HCT116 (cell line): ENCODE measurements around the gene MYO7A. TPM values are rescaled to one million over a fixed set of nuclear protein-coding genes. Genes with fewer than 3 reads are reported as not detected.

Source experiments
- ATAC-seq: fragments of 200-7000 bp; cut with Tn5 transposase; 2 replicates; pipeline ENCODE4 v1.9.1; 2020; ENCODE audit warnings: mild to moderate bottlenecking, moderate library complexity
- BruUV-seq: library from RNA; stranded (reverse); fragments of 400-500 nt; replicated peaks from 2 replicates; lab custom pipeline; 2021; lab: Mats Ljungman, UMichigan
- CTCF ChIA-PET: fragments of 300-600 bp; sonication (Branson Sonifier 250); formaldehyde crosslinking; loops from one replicate; lab custom pipeline; 2021; ENCODE audit warnings: antibody characterized with exemption; lab: Charles Lee
- POLR2A ChIA-PET: fragments of 300-600, 350-600 bp; sonication (Branson Sonifier 250); formaldehyde crosslinking; loops from one replicate; lab custom pipeline; 2021; ENCODE audit warnings: antibody characterized with exemption; lab: Charles Lee
- RAD21 ChIA-PET, 2 experiments: fragments of 300-600 bp; sonication (Branson Sonifier 250); formaldehyde crosslinking; loops; one replicate each; lab custom pipeline; 2023; ENCODE audit warnings: low total read pairs in 2 of 2; ENCODE audit not compliant: uncharacterized antibody in 2 of 2, unreplicated experiment in 2 of 2, low non-redundant PET in 1 of 2; lab: Charles Lee
- DNase-seq: peaks from one replicate; pipeline ENCODE4 v3.0.0-alpha.2; 2010; ENCODE audit warnings: low read depth, low spot score
- H2AFZ ChIP-seq: fragments of 200-600 bp; shearing (Covaris generic), sonication (generic); 2 replicates; pipeline ENCODE4 v1.6.1; 2017; ENCODE audit warnings: low read depth, mixed run types, mixed read lengths, antibody characterized with exemption, low read length; ENCODE audit not compliant: poor library complexity, severe bottlenecking
- H3K27ac ChIP-seq: 2 replicates; pipeline ENCODE4 v1.5.1; 2012; ENCODE audit warnings: low read depth, low read length
- H3K27me3 ChIP-seq: fragments of 200-600 bp; sonication (generic); 2 replicates; pipeline ENCODE4 v1.6.1; 2016; ENCODE audit warnings: mixed run types, low read length, mixed read lengths; ENCODE audit not compliant: insufficient read depth
- H3K36me3 ChIP-seq, 2 experiments: fragments of 200-500 bp in 1 of 2; fragments of 200-600 bp in 1 of 2; sonication (Bioruptor generic) in 1 of 2; sonication (generic) in 1 of 2; 2 replicates each; pipeline versions ENCODE4 v1.5.1 to v1.6.1; 2014 to 2016; ENCODE audit warnings: low read length in 2 of 2, inconsistent platforms in 1 of 2, mixed read lengths in 1 of 2, mixed run types in 1 of 2; ENCODE audit not compliant: insufficient read depth in 2 of 2, control insufficient read depth in 1 of 2
- H3K4me1 ChIP-seq, 2 experiments: fragments of 200-600 bp in 1 of 2; sonication (generic) in 1 of 2; 2 replicates each; pipeline versions ENCODE4 v1.5.1 to v1.6.1; 2012 to 2017; ENCODE audit warnings: low read length in 2 of 2, inconsistent platforms in 1 of 2, mild to moderate bottlenecking in 1 of 2, mixed read lengths in 1 of 2, mixed run types in 1 of 2, moderate library complexity in 1 of 2; ENCODE audit not compliant: insufficient read depth in 2 of 2, control insufficient read depth in 1 of 2
- H3K4me2 ChIP-seq: fragments of 200-600 bp; sonication (generic); 2 replicates; pipeline ENCODE4 v1.6.1; 2017; ENCODE audit warnings: mixed run types, low read length, mixed read lengths
- H3K4me3 ChIP-seq, 2 experiments: fragments of 200-600 bp in 1 of 2; sonication (generic) in 1 of 2; replicated peaks in 1 of 2; 2 replicates each; pipeline ENCODE4 v1.5.1; 2011 to 2016; ENCODE audit warnings: low read length in 2 of 2, control low read depth in 1 of 2, low read depth in 1 of 2, mild to moderate bottlenecking in 1 of 2, mixed read lengths in 1 of 2, mixed run types in 1 of 2
- H3K79me2 ChIP-seq: fragments of 200-600 bp; sonication (generic); 2 replicates; pipeline ENCODE4 v1.6.1; 2017; ENCODE audit warnings: mild to moderate bottlenecking, mixed run types, low read length, moderate library complexity, mixed read lengths; ENCODE audit not compliant: insufficient read depth
- H3K9ac ChIP-seq: fragments of 200-600 bp; sonication (generic); 2 replicates; pipeline ENCODE4 v1.6.1; 2016; ENCODE audit warnings: low read length, mixed read lengths
- H3K9me2 ChIP-seq: fragments of 200-600 bp; sonication (generic), shearing (Covaris generic); 2 replicates; pipeline ENCODE4 v1.6.1; 2017; ENCODE audit warnings: mixed run types, mild to moderate bottlenecking, moderate library complexity; ENCODE audit not compliant: insufficient read depth
- H3K9me3 ChIP-seq, 2 experiments: fragments of 200-500 bp in 1 of 2; fragments of 200-600 bp in 1 of 2; sonication (Bioruptor generic) in 1 of 2; sonication (generic) in 1 of 2; 2 replicates each; pipeline ENCODE4 v1.6.1; 2014 to 2017; ENCODE audit warnings: low read length in 2 of 2, mixed read lengths in 2 of 2, inconsistent platforms in 1 of 2, low read depth in 1 of 2, mild to moderate bottlenecking in 1 of 2, mixed run types in 1 of 2, moderate library complexity in 1 of 2; ENCODE audit not compliant: control insufficient read depth in 1 of 2, insufficient read depth in 1 of 2
- H4K20me1 ChIP-seq: fragments of 200-600 bp; sonication (generic), shearing (Covaris generic); 2 replicates; pipeline ENCODE4 v1.6.1; 2017; ENCODE audit warnings: mixed run types, mild to moderate bottlenecking, moderate library complexity; ENCODE audit not compliant: insufficient read depth
- ATF3 ChIP-seq: IDR thresholded peaks from 2 replicates; pipeline ENCODE4 v1.6.1; 2012
- CBX3 ChIP-seq: IDR thresholded peaks from 2 replicates; pipeline ENCODE4 v1.6.1; 2012; ENCODE audit warnings: low read depth
- CEBPB ChIP-seq: IDR thresholded peaks from 2 replicates; pipeline ENCODE4 v1.6.1; 2012; ENCODE audit warnings: low read depth
- ELF1 ChIP-seq: IDR thresholded peaks from 2 replicates; pipeline ENCODE4 v1.6.1; 2012; ENCODE audit warnings: low read depth, borderline replicate concordance
- EZH2 ChIP-seq: fragments of 200-600 bp; sonication (generic); IDR thresholded peaks from 2 replicates; pipeline ENCODE4 v1.6.1; 2017; ENCODE audit warnings: antibody characterized with exemption, mixed run types
- EZH2phosphoT487 ChIP-seq: fragments of 200-600 bp; IDR thresholded peaks from 2 replicates; pipeline ENCODE4 v1.6.1; 2018; ENCODE audit warnings: antibody characterized with exemption, borderline replicate concordance
- FOSL1 ChIP-seq: IDR thresholded peaks from 2 replicates; pipeline ENCODE4 v1.6.1; 2012; ENCODE audit warnings: low read depth
- JUND ChIP-seq: IDR thresholded peaks from 2 replicates; pipeline ENCODE4 v1.6.1; 2012
- MAX ChIP-seq: IDR thresholded peaks from 2 replicates; pipeline ENCODE4 v1.6.1; 2012
- POLR2A ChIP-seq: IDR thresholded peaks from 2 replicates; pipeline ENCODE4 v1.7.0; 2011; ENCODE audit warnings: borderline replicate concordance; ENCODE audit not compliant: insufficient read depth, insufficient read length; ENCODE audit errors: extremely low read depth
- RAD21 ChIP-seq: IDR thresholded peaks from 2 replicates; pipeline ENCODE4 v1.6.1; 2012; ENCODE audit warnings: low read depth, mild to moderate bottlenecking
- REST ChIP-seq: IDR thresholded peaks from 2 replicates; pipeline ENCODE4 v1.6.1; 2012; ENCODE audit warnings: low read depth
- SIN3A ChIP-seq: IDR thresholded peaks from 2 replicates; pipeline ENCODE4 v1.6.1; 2012; ENCODE audit warnings: low read depth
- SRF ChIP-seq: IDR thresholded peaks from 2 replicates; pipeline ENCODE4 v1.6.1; 2012; ENCODE audit warnings: low read depth
- YY1 ChIP-seq: IDR thresholded peaks from 2 replicates; pipeline ENCODE4 v1.6.1; 2011; ENCODE audit warnings: low read length, low read depth, moderate library complexity, mild to moderate bottlenecking; ENCODE audit not compliant: insufficient replicate concordance; ENCODE audit errors: extremely low read depth
- ZBTB33 ChIP-seq: IDR thresholded peaks from 2 replicates; pipeline ENCODE4 v1.6.1; 2011; ENCODE audit warnings: mild to moderate bottlenecking, low read length, moderate library complexity; ENCODE audit not compliant: insufficient replicate concordance; ENCODE audit errors: extremely low read depth
- ZFX ChIP-seq: fragments of 450-650 bp; IDR thresholded peaks from 2 replicates; pipeline ENCODE4 v1.6.1; 2017
- ZNF274 ChIP-seq: fragments of 200-500 bp; sonication (Bioruptor generic); IDR thresholded peaks from 2 replicates; pipeline ENCODE4 v1.6.1; 2014; ENCODE audit warnings: mild to moderate bottlenecking, low read depth, low read length, inconsistent platforms
- intact Hi-C: fragments of 100-400 bp; cut with micrococcal nuclease; formaldehyde crosslinking; loops from 2 replicates; pipeline ENCODE4 v1.10.0; 2022
- total RNA-seq: library from RNA; stranded (reverse); gene quantifications from one replicate; pipeline ENCODE4 v1.2.1, GENCODE V29; 2021; ENCODE audit not compliant: unreplicated experiment

MYO7A gene
- total RNA-seq, 1 experiment from 2014 or later, result 1.8 TPM

- TF ChIP-seq SRF (no peak), ELF1 (no peak), CEBPB (no peak), YY1 (no peak), FOSL1 (no peak)
Measured at GRCh38 chr11:77079666-77080065, 48.4 kb upstream of the MYO7A start (continued).

GRCh38 chr11:77080643-77081210, 47.3 kb upstream of the MYO7A start:
- no peaks in the 10 kb centered on the region for H3K36me3 ChIP-seq
- H3K27me3 ChIP-seq, result no peaks in the 10 kb centered on the region
- ChIA-PET POLR2A (no interaction called here), RAD21 (no interaction called here), CTCF (interaction anchor here (1.8 to 3.6 kb wide), 2 partner anchors 11 to 33 kb away, joined by 7 to 19 read pairs; no protein-coding TSS in a partner anchor)
- ATAC-seq (no peak), DNase-seq (no peak)
- H3K9ac ChIP-seq, result no peak overlapping the region
- H3K79me2 ChIP-seq, result no peaks in the 10 kb centered on the region
- no peaks in the 10 kb centered on the region for H3K4me1 ChIP-seq
- H4K20me1 ChIP-seq, result no peaks in the 10 kb centered on the region
- H3K4me2 ChIP-seq, result no peak overlapping the region
- no peaks in the 10 kb centered on the region for H3K9me2 ChIP-seq
- H2AFZ ChIP-seq, result no peak overlapping the region
- intact Hi-C loops, result no loop called here
- H3K4me3 ChIP-seq, result no peak overlapping the region
- H3K9me3 ChIP-seq, result no peaks in the 10 kb centered on the region
- BruUV-seq, result no TSS peak
- no peak overlapping the region for H3K27ac ChIP-seq
- TF ChIP-seq ATF3 (no peak), ZFX (no peak), MAX (no peak), POLR2A (no peak), ZNF274 (no peak), EZH2phosphoT487 (no peak), JUND (no peak), SIN3A (no peak), YY1 (no peak), EZH2 (no peak), ZBTB33 (no peak), SRF (no peak), CBX3 (no peak), ELF1 (no peak), RAD21 (no peak), REST (no peak)
